Measurements from ENCODE around the gene SIX3.

DNA sequence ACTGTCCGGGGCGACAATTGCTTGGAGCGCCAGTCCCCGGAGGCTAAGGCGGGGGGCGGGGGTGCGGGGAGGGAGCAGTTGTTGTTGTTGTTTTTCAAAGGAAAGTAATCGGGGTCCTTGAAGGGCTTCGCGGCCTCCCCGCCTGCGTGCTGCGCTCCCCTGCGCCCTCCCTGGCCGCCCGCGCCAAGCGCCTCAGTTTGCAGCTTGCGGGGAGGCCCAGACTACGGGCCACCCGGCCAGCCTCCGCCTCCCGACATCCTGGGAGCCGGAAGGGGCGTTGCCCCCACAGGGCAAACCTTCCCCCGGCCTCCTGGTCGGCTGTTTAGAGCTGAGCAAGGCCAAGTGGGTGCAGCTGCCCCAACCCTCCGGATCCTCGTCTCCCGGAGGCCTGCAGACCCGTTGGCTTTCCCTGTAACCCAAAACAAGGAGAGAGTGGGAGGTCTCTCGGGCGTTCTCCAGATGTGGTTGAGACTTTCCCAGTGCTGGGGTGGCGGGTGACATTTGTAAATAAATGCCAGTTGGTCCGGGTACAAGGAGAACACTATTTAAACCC is 3.7 kb upstream of the SIX3 start:
- no peak for TF ChIP-seq POLR2A (IDR thresholded peaks at IDR 0.05; ENCODE audit: low read depth, low read length)
- TF ChIP-seq, protein P1, sequence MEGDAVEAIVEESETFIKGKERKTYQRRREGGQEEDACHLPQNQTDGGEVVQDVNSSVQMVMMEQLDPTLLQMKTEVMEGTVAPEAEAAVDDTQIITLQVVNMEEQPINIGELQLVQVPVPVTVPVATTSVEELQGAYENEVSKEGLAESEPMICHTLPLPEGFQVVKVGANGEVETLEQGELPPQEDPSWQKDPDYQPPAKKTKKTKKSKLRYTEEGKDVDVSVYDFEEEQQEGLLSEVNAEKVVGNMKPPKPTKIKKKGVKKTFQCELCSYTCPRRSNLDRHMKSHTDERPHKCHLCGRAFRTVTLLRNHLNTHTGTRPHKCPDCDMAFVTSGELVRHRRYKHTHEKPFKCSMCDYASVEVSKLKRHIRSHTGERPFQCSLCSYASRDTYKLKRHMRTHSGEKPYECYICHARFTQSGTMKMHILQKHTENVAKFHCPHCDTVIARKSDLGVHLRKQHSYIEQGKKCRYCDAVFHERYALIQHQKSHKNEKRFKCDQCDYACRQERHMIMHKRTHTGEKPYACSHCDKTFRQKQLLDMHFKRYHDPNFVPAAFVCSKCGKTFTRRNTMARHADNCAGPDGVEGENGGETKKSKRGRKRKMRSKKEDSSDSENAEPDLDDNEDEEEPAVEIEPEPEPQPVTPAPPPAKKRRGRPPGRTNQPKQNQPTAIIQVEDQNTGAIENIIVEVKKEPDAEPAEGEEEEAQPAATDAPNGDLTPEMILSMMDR (IDR thresholded peaks at IDR 0.05; ENCODE audit: extremely low read depth in 1 of 2, insufficient read depth in 1 of 2, low read depth in 1 of 2, low read length in 2 of 2): no peak
- no peak for TF ChIP-seq POLR2AphosphoS5 (IDR thresholded peaks at IDR 0.05; ENCODE audit: insufficient read depth, low read depth, low read length)
- TF ChIP-seq EZH2 (IDR thresholded peaks at IDR 0.05; ENCODE audit: borderline replicate concordance, low read depth, low read length, severe bottlenecking): peak; percentile 17
- TF ChIP-seq, protein P2, sequence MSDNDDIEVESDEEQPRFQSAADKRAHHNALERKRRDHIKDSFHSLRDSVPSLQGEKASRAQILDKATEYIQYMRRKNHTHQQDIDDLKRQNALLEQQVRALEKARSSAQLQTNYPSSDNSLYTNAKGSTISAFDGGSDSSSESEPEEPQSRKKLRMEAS (IDR thresholded peaks at IDR 0.05; ENCODE audit: insufficient read depth, insufficient read length): no peak
- no peak for TF ChIP-seq MYC (IDR thresholded peaks at IDR 0.05; ENCODE audit: low read depth, low read length)
